ENCODE data around the gene TOM1L2. TPM values are rescaled to one million over a fixed set of nuclear protein-coding genes. Genes with fewer than 3 reads are reported as not detected.

TOM1L2 gene
- total RNA-seq, 1 experiment from 2014 or later: 24.1 TPM

DNA sequence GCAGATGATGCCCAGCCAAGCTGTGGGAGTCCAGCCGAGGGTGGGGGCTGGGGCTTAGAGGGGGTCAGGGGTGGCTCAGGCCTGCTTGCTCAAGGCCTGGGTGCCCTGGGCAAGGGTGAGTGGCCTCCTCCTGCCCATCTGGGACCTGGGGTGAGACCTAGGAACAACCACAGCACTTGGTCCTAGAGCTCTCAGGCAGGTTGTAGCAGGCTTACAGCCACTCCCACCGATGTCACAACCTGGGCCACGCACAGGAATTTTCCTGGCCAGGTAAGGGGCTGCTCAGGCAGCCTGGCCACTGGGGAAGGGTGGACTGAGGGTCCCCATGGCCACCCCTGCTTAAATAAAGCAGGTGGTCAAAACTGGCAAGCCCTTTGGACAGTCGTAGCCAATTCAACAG is 129.1 kb downstream of the TOM1L2 start:
- intact Hi-C loops (cut with micrococcal nuclease): no loop called here
- no TSS peak for BruUV-seq (replicated peaks)
- CTCF ChIA-PET: no interaction called here
- TF ChIP-seq, protein P1, sequence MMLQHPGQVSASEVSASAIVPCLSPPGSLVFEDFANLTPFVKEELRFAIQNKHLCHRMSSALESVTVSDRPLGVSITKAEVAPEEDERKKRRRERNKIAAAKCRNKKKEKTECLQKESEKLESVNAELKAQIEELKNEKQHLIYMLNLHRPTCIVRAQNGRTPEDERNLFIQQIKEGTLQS (IDR thresholded peaks at IDR 0.05): no peak
- no peak for TF ChIP-seq ZNF274 (IDR thresholded peaks at IDR 0.05; ENCODE audit: low read depth, low read length)
- no peak for TF ChIP-seq POLR2AphosphoS5 (IDR thresholded peaks at IDR 0.05; ENCODE audit: low read depth, low read length)
- TF ChIP-seq, protein P2, sequence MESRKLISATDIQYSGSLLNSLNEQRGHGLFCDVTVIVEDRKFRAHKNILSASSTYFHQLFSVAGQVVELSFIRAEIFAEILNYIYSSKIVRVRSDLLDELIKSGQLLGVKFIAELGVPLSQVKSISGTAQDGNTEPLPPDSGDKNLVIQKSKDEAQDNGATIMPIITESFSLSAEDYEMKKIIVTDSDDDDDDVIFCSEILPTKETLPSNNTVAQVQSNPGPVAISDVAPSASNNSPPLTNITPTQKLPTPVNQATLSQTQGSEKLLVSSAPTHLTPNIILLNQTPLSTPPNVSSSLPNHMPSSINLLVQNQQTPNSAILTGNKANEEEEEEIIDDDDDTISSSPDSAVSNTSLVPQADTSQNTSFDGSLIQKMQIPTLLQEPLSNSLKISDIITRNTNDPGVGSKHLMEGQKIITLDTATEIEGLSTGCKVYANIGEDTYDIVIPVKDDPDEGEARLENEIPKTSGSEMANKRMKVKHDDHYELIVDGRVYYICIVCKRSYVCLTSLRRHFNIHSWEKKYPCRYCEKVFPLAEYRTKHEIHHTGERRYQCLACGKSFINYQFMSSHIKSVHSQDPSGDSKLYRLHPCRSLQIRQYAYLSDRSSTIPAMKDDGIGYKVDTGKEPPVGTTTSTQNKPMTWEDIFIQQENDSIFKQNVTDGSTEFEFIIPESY (IDR thresholded peaks at IDR 0.05; ENCODE audit: extremely low read depth, insufficient replicate concordance, low read length): no peak
- TF ChIP-seq CTCF (IDR thresholded peaks at IDR 0.05 in 2 of 3, conservative IDR thresholded peaks at IDR 0.05 in 1 of 3; ENCODE audit: borderline replicate concordance in 1 of 3, insufficient read depth in 1 of 3, low read depth in 2 of 3, low read length in 2 of 3): no peak
- TF ChIP-seq EGR1 (IDR thresholded peaks at IDR 0.05; ENCODE audit: low read depth): no peak
- no peak for TF ChIP-seq ELF1 (IDR thresholded peaks at IDR 0.05; ENCODE audit: borderline replicate concordance, low read depth)
- no peak for TF ChIP-seq SP1 (IDR thresholded peaks at IDR 0.05; ENCODE audit: low read depth)
- no peak for TF ChIP-seq ZFX (IDR thresholded peaks at IDR 0.05)
- no peaks in the 10 kb centered on the region for H3K9me2 ChIP-seq (ENCODE audit: insufficient read depth)
- H3K27me3 ChIP-seq (ENCODE audit: insufficient read depth, low read length): no peaks in the 10 kb centered on the region
- H3K4me3 ChIP-seq (replicated peaks in 1 of 2; ENCODE audit: low read depth in 1 of 2, low read length in 2 of 2): no peak overlapping the region
- RAD21 ChIA-PET (ENCODE audit: low non-redundant PET in 1 of 2, low total read pairs in 2 of 2, uncharacterized antibody in 2 of 2, unreplicated experiment in 2 of 2): no interaction called here
- H3K4me2 ChIP-seq (ENCODE audit: low read length): no peak overlapping the region
- H3K4me1 ChIP-seq (ENCODE audit: control insufficient read depth in 1 of 2, insufficient read depth in 2 of 2, low read length in 2 of 2): peaks cover 45 to 50% of the 10 kb centered on the region in 2 experiments
- no peaks in the 10 kb centered on the region for H3K36me3 ChIP-seq (ENCODE audit: control insufficient read depth in 1 of 2, insufficient read depth in 2 of 2, low read length in 2 of 2)
- ATAC-seq (no peak), DNase-seq (ENCODE audit: low read depth, low spot score) (no peak)
- H4K20me1 ChIP-seq (ENCODE audit: insufficient read depth): no peaks in the 10 kb centered on the region
- H2AFZ ChIP-seq (ENCODE audit: low read depth, low read length, poor library complexity, severe bottlenecking): no peak overlapping the region
- no peak overlapping the region for H3K27ac ChIP-seq (ENCODE audit: low read depth, low read length)
- H3K9ac ChIP-seq (ENCODE audit: low read length): no peak overlapping the region
- no peaks in the 10 kb centered on the region for H3K9me3 ChIP-seq (ENCODE audit: control insufficient read depth in 1 of 2, insufficient read depth in 1 of 2, low read depth in 1 of 2, low read length in 2 of 2)
- no peaks in the 10 kb centered on the region for H3K79me2 ChIP-seq (ENCODE audit: insufficient read depth, low read length)
- POLR2A ChIA-PET: no interaction called here
